Astrocyte (in vitro differentiated cells and primary cell): ENCODE results near the gene TAX1BP3. TPM values are rescaled to one million over a fixed set of nuclear protein-coding genes. Genes with fewer than 3 reads are reported as not detected.

ENCODE experiments used
- DNase-seq: peaks from one replicate; pipeline ENCODE4 v3.0.0-alpha.2; 2010; ENCODE audit warnings: low read depth
- FAIRE-seq: peaks from 2 replicates; lab custom pipeline; 2011; peaks lifted over from hg19 to GRCh38; lab: Jason Lieb, UNC
- H2AFZ ChIP-seq: 2 replicates; pipeline ENCODE4 v1.6.0; 2012; ENCODE audit warnings: low read depth, low read length, inconsistent platforms
- H3K27ac ChIP-seq: 2 replicates; pipeline ENCODE4 v1.5.1; 2011; ENCODE audit warnings: low read depth, low read length, inconsistent platforms
- H3K27me3 ChIP-seq: 2 replicates; pipeline ENCODE4 v1.6.0; 2011; ENCODE audit warnings: low read length, inconsistent platforms; ENCODE audit not compliant: insufficient read depth
- H3K36me3 ChIP-seq: 2 replicates; pipeline ENCODE4 v1.5.1; 2011; ENCODE audit warnings: low read length, inconsistent platforms; ENCODE audit not compliant: insufficient read depth
- H3K4me1 ChIP-seq: 2 replicates; pipeline ENCODE4 v1.5.1; 2011; ENCODE audit warnings: low read length, inconsistent platforms; ENCODE audit not compliant: insufficient read depth
- H3K4me2 ChIP-seq: 2 replicates; pipeline ENCODE4 v1.6.0; 2012; ENCODE audit warnings: low read length, inconsistent platforms
- H3K4me3 ChIP-seq: 2 replicates; pipeline ENCODE4 v1.5.1; 2011; ENCODE audit warnings: low read depth, mild to moderate bottlenecking, low read length, inconsistent platforms; ENCODE audit not compliant: insufficient read depth
- H3K79me2 ChIP-seq: 2 replicates; pipeline ENCODE4 v1.6.0; 2012; ENCODE audit warnings: mild to moderate bottlenecking, low read length, inconsistent platforms; ENCODE audit not compliant: insufficient read depth
- H3K9ac ChIP-seq: 2 replicates; pipeline ENCODE4 v1.6.0; 2012; ENCODE audit warnings: mild to moderate bottlenecking, low read length, inconsistent platforms
- H3K9me3 ChIP-seq: 2 replicates; pipeline ENCODE4 v1.5.1; 2012; ENCODE audit warnings: low read depth, mild to moderate bottlenecking, low read length, inconsistent platforms; ENCODE audit not compliant: insufficient read depth
- H4K20me1 ChIP-seq: 2 replicates; pipeline ENCODE4 v1.6.0; 2012; ENCODE audit warnings: low read length, inconsistent platforms; ENCODE audit not compliant: insufficient read depth
- H3K27ac Mint-ChIP-seq: one replicate; pipeline ENCODE4 v1.8.0; 2021; ENCODE audit warnings: mild to moderate bottlenecking, mixed read lengths; ENCODE audit not compliant: unreplicated experiment
- H3K27me3 Mint-ChIP-seq: one replicate; pipeline ENCODE4 v1.8.0; 2021; ENCODE audit warnings: low read depth, mixed read lengths; ENCODE audit not compliant: unreplicated experiment
- H3K36me3 Mint-ChIP-seq: one replicate; pipeline ENCODE4 v1.8.0; 2021; ENCODE audit warnings: low read depth, mixed read lengths; ENCODE audit not compliant: unreplicated experiment
- H3K4me1 Mint-ChIP-seq: one replicate; pipeline ENCODE4 v1.8.0; 2021; ENCODE audit warnings: low read depth, mixed read lengths; ENCODE audit not compliant: unreplicated experiment
- H3K4me3 Mint-ChIP-seq: one replicate; pipeline ENCODE4 v1.8.0; 2021; ENCODE audit warnings: mild to moderate bottlenecking, moderate library complexity, mixed read lengths; ENCODE audit not compliant: unreplicated experiment
- H3K9me3 Mint-ChIP-seq: one replicate; pipeline ENCODE4 v1.8.0; 2021; ENCODE audit warnings: mild to moderate bottlenecking, mixed read lengths; ENCODE audit not compliant: unreplicated experiment
- EZH2 ChIP-seq: IDR thresholded peaks from 2 replicates; pipeline ENCODE4 v1.6.1; 2012; ENCODE audit warnings: mild to moderate bottlenecking, low read length, inconsistent platforms; ENCODE audit not compliant: insufficient read depth
- total RNA-seq: library from RNA; stranded (reverse); gene quantifications from 2 replicates; pipeline ENCODE4 v1.2.1, GENCODE V29; 2021
- TF ChIP-seq, protein P1 (sequence below): IDR thresholded peaks from 2 replicates; pipeline ENCODE4 v1.5.1; 2011; ENCODE audit warnings: low read depth, mild to moderate bottlenecking, inconsistent platforms, low read length, moderate library complexity; ENCODE audit not compliant: insufficient read depth

TAX1BP3 gene
- total RNA-seq, 1 donor from 2014 or later: 194 TPM

GRCh38 chr17:3627769-3628167, 40.6 kb downstream of the TAX1BP3 start:
- no peak overlapping the region for H3K4me3 Mint-ChIP-seq
- FAIRE-seq (no peak), DNase-seq (no peak)
- H3K79me2 ChIP-seq: peaks cover 4% of the 10 kb centered on the region
- no peak overlapping the region for H2AFZ ChIP-seq
- H3K9me3 ChIP-seq: no peaks in the 10 kb centered on the region
- no peaks in the 10 kb centered on the region for H3K27me3 Mint-ChIP-seq
- H3K4me2 ChIP-seq: no peak overlapping the region
- no peak overlapping the region for H3K4me3 ChIP-seq
- no peaks in the 10 kb centered on the region for H3K27me3 ChIP-seq
- peaks cover 31% of the 10 kb centered on the region for H3K36me3 Mint-ChIP-seq
- no peak for TF ChIP-seq EZH2
- TF ChIP-seq, protein P1, sequence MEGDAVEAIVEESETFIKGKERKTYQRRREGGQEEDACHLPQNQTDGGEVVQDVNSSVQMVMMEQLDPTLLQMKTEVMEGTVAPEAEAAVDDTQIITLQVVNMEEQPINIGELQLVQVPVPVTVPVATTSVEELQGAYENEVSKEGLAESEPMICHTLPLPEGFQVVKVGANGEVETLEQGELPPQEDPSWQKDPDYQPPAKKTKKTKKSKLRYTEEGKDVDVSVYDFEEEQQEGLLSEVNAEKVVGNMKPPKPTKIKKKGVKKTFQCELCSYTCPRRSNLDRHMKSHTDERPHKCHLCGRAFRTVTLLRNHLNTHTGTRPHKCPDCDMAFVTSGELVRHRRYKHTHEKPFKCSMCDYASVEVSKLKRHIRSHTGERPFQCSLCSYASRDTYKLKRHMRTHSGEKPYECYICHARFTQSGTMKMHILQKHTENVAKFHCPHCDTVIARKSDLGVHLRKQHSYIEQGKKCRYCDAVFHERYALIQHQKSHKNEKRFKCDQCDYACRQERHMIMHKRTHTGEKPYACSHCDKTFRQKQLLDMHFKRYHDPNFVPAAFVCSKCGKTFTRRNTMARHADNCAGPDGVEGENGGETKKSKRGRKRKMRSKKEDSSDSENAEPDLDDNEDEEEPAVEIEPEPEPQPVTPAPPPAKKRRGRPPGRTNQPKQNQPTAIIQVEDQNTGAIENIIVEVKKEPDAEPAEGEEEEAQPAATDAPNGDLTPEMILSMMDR: no peak
- no peak overlapping the region for H3K27ac Mint-ChIP-seq
- no peak overlapping the region for H3K27ac ChIP-seq
- peaks cover 14% of the 10 kb centered on the region for H3K36me3 ChIP-seq
- H3K9me3 Mint-ChIP-seq: no peaks in the 10 kb centered on the region
- peaks cover 9% of the 10 kb centered on the region for H4K20me1 ChIP-seq
- no peak overlapping the region for H3K9ac ChIP-seq
- no peaks in the 10 kb centered on the region for H3K4me1 Mint-ChIP-seq
- H3K4me1 ChIP-seq: no peaks in the 10 kb centered on the region

DNA sequence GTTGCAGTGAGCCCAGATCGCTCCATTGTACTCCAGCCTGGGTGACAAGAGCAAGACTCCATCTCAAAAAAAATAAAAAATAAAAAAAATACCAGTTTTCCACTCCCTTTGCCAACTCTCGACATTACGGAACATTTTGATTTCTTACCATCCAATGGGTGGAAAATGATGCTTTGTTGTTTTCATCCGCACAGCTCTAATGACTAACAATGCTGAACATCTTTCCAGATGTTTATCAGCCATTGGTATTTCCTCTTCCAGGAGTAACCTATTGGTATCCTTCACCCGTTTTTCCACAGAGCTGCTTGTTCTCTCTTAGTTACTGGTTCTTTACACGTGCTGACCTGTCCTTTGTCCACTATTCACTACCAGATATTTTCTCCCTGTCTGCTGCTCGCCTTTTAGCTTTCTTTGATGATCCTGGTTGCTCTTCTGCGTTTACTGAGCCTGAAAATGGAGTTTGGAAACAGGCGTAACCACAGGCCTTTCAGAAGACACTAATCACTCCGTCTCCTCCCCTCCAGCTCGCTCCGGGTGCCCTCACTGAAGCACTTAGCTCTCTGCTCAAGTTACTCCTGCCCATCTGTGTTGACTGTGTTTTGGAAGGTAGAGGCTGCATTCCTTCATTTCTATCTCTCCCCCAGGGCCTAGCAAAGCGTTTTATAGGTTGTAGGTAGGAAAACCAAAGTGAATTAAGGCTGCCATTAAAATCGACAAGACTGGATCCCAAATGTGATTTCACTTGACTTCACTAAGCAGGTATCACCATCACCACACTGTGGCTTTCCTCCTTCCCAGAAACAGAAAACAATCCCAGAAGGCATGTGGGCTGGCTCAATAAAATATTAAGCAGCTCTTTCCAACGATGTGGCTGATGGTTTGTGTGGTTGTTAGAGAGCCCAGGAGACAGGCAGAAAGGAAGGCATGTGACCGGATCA, 41.3 kb downstream of the TAX1BP3 start:
- no peaks in the 10 kb centered on the region for H3K27me3 Mint-ChIP-seq
- Histone ChIP-seq H3K4me1 (no peaks in the 10 kb centered on the region), H3K27ac (no peak overlapping the region), H3K9me3 (no peaks in the 10 kb centered on the region), H3K27me3 (no peaks in the 10 kb centered on the region), H3K9ac (no peak overlapping the region), H2AFZ (no peak overlapping the region), H4K20me1 (peaks cover 5% of the 10 kb centered on the region), H3K4me3 (no peak overlapping the region), H3K79me2 (peaks cover 4% of the 10 kb centered on the region), H3K36me3 (peaks cover 14% of the 10 kb centered on the region), H3K4me2 (no peak overlapping the region)
- H3K4me1 Mint-ChIP-seq: no peaks in the 10 kb centered on the region
- H3K27ac Mint-ChIP-seq: peak overlapping the region; percentile 29
- peaks cover 32% of the 10 kb centered on the region for H3K36me3 Mint-ChIP-seq
- no peaks in the 10 kb centered on the region for H3K9me3 Mint-ChIP-seq
- FAIRE-seq (no peak), DNase-seq (no peak)
- H3K4me3 Mint-ChIP-seq: no peak overlapping the region
- no peak for TF ChIP-seq EZH2
- TF ChIP-seq, protein P1: no peak
